ENCODE results near the gene SPHKAP. TPM values are rescaled to one million over a fixed set of nuclear protein-coding genes. Genes with fewer than 3 reads are reported as not detected.
"Not testable (repeated sequence)": the region's sequence is repeated elsewhere in the genome, so short reads cannot be mapped to it uniquely, and the experiment has no call there.

The SPHKAP gene
- not detected in 2 replicates for total RNA-seq

GRCh38 chr2:228181098-228182019 lies at the start of gene SPHKAP:
Gene SPHKAP, minus strand, starts transcription at chr2:228181687. Its CDS starts 89 bp downstream, at chr2:228181598.
- no peak for DNase-seq
- H3K4me1 Mint-ChIP-seq, result no peaks in the 10 kb centered on the region
- no peaks in the 10 kb centered on the region for H3K36me3 Mint-ChIP-seq (ENCODE audit: low read depth)
- H3K27me3 Mint-ChIP-seq, result peaks cover 6% of the 10 kb centered on the region
- intact Hi-C loops (cut with micrococcal nuclease), result no loop called here
- no peak within 1 kb of the TSS for H3K4me3 Mint-ChIP-seq
- H3K9me3 Mint-ChIP-seq, result peaks cover 5% of the 10 kb centered on the region
- no peak within 1 kb of the TSS for H3K27ac Mint-ChIP-seq

- Mint-ChIP-seq H3K36me3 (ENCODE audit: low read depth) (no peaks in the 10 kb centered on the region), H3K4me3 (no peak overlapping the region), H3K9me3 (no peaks in the 10 kb centered on the region), H3K4me1 (no peaks in the 10 kb centered on the region), H3K27me3 (no peaks in the 10 kb centered on the region), H3K27ac (no peak overlapping the region)
- DNase-seq, result no peak
- intact Hi-C loops (cut with micrococcal nuclease), result no loop called here
Observed at GRCh38 chr2:228227466-228227865, 46.0 kb upstream of the SPHKAP start.

GRCh38 chr2:228224410-228224809 lies 42.9 kb upstream of the SPHKAP start:
- H3K4me3 Mint-ChIP-seq, result no peak overlapping the region
- intact Hi-C loops (cut with micrococcal nuclease), result no loop called here
- no peaks in the 10 kb centered on the region for H3K36me3 Mint-ChIP-seq (ENCODE audit: low read depth)
- H3K9me3 Mint-ChIP-seq, result no peaks in the 10 kb centered on the region
- H3K27ac Mint-ChIP-seq, result no peak overlapping the region
- no peaks in the 10 kb centered on the region for H3K4me1 Mint-ChIP-seq
- no peaks in the 10 kb centered on the region for H3K27me3 Mint-ChIP-seq
- no peak for DNase-seq

- DNase-seq; H3K27ac Mint-ChIP-seq; H3K4me1 Mint-ChIP-seq; intact Hi-C loops (cut with micrococcal nuclease); H3K27me3 Mint-ChIP-seq; H3K9me3 Mint-ChIP-seq; H3K4me3 Mint-ChIP-seq; H3K36me3 Mint-ChIP-seq (ENCODE audit: low read depth): not testable (repeated sequence)
Observed at GRCh38 chr2:228218593-228218992, 37.1 kb upstream of the SPHKAP start.

GRCh38 chr2:228197504-228197903 lies 16.0 kb upstream of the SPHKAP start:
- no peaks in the 10 kb centered on the region for H3K27me3 Mint-ChIP-seq
- no peak overlapping the region for H3K4me3 Mint-ChIP-seq
- H3K36me3 Mint-ChIP-seq (ENCODE audit: low read depth), result no peaks in the 10 kb centered on the region
- H3K27ac Mint-ChIP-seq, result no peak overlapping the region
- peaks cover 4% of the 10 kb centered on the region for H3K9me3 Mint-ChIP-seq
- H3K4me1 Mint-ChIP-seq, result no peaks in the 10 kb centered on the region
- no peak for DNase-seq
- intact Hi-C loops (cut with micrococcal nuclease), result no loop called here

GRCh38 chr2:228180181-228181097 lies 1.0 kb downstream of the SPHKAP start:
- Mint-ChIP-seq H3K4me1 (no peaks in the 10 kb centered on the region), H3K36me3 (ENCODE audit: low read depth) (no peaks in the 10 kb centered on the region)
- intact Hi-C loops (cut with micrococcal nuclease), result no loop called here

GRCh38 chr2:228167290-228167689 lies 14.2 kb downstream of the SPHKAP start:
- Mint-ChIP-seq H3K27me3 (no peaks in the 10 kb centered on the region), H3K9me3 (peaks cover 3% of the 10 kb centered on the region), H3K27ac (no peak overlapping the region), H3K4me3 (no peak overlapping the region), H3K36me3 (ENCODE audit: low read depth) (no peaks in the 10 kb centered on the region), H3K4me1 (no peaks in the 10 kb centered on the region)
- intact Hi-C loops (cut with micrococcal nuclease), result no loop called here
- no peak for DNase-seq

More at GRCh38 chr2:228180181-228181097, 1.0 kb downstream of the SPHKAP start:
- H3K27me3 Mint-ChIP-seq, result peaks cover 6% of the 10 kb centered on the region
- H3K4me3 Mint-ChIP-seq, result no peak overlapping the region
- peaks cover 5% of the 10 kb centered on the region for H3K9me3 Mint-ChIP-seq
- H3K27ac Mint-ChIP-seq, result no peak overlapping the region
- no peak for DNase-seq

GRCh38 chr2:228164718-228165117 lies 16.8 kb downstream of the SPHKAP start:
- no peak for DNase-seq
- Mint-ChIP-seq H3K27me3 (no peaks in the 10 kb centered on the region), H3K4me3 (no peak overlapping the region), H3K4me1 (no peaks in the 10 kb centered on the region), H3K9me3 (peaks cover 3% of the 10 kb centered on the region), H3K27ac (no peak overlapping the region), H3K36me3 (ENCODE audit: low read depth) (no peaks in the 10 kb centered on the region)
- intact Hi-C loops (cut with micrococcal nuclease), result no loop called here

GRCh38 chr2:228157841-228158240 lies 23.6 kb downstream of the SPHKAP start:
- no peaks in the 10 kb centered on the region for H3K4me1 Mint-ChIP-seq

GRCh38 chr2:228144961-228145360 lies 36.5 kb downstream of the SPHKAP start:
- intact Hi-C loops (cut with micrococcal nuclease), result no loop called here
- Mint-ChIP-seq H3K9me3 (peaks cover 8% of the 10 kb centered on the region), H3K27me3 (no peaks in the 10 kb centered on the region), H3K4me3 (no peak overlapping the region), H3K36me3 (ENCODE audit: low read depth) (no peaks in the 10 kb centered on the region), H3K4me1 (peaks cover 7% of the 10 kb centered on the region), H3K27ac (no peak overlapping the region)
- DNase-seq, result no peak

More at GRCh38 chr2:228157841-228158240, 23.6 kb downstream of the SPHKAP start:
- Mint-ChIP-seq H3K4me3 (no peak overlapping the region), H3K27ac (no peak overlapping the region), H3K36me3 (ENCODE audit: low read depth) (no peaks in the 10 kb centered on the region), H3K27me3 (no peaks in the 10 kb centered on the region), H3K9me3 (peaks cover 3% of the 10 kb centered on the region)
- intact Hi-C loops (cut with micrococcal nuclease), result no loop called here
- DNase-seq, result no peak

GRCh38 chr2:228140934-228141528 lies 40.5 kb downstream of the SPHKAP start:
- Mint-ChIP-seq H3K27me3 (no peaks in the 10 kb centered on the region), H3K36me3 (ENCODE audit: low read depth) (no peaks in the 10 kb centered on the region), H3K4me3 (peak overlapping the region; percentile 14), H3K9me3 (peaks cover 13% of the 10 kb centered on the region), H3K4me1 (peaks cover 7% of the 10 kb centered on the region), H3K27ac (no peak overlapping the region)
- intact Hi-C loops (cut with micrococcal nuclease), result no loop called here
- no peak for DNase-seq

GRCh38 chr2:228136027-228136426 lies 45.5 kb downstream of the SPHKAP start:
- intact Hi-C loops (cut with micrococcal nuclease), result no loop called here
- H3K36me3 Mint-ChIP-seq (ENCODE audit: low read depth), result no peaks in the 10 kb centered on the region
- no peak overlapping the region for H3K4me3 Mint-ChIP-seq
- no peaks in the 10 kb centered on the region for H3K27me3 Mint-ChIP-seq
- no peak for DNase-seq
- no peak overlapping the region for H3K27ac Mint-ChIP-seq
- H3K4me1 Mint-ChIP-seq, result peaks cover 4% of the 10 kb centered on the region
- peaks cover 15% of the 10 kb centered on the region for H3K9me3 Mint-ChIP-seq

- no peaks in the 10 kb centered on the region for H3K4me1 Mint-ChIP-seq
- no peak overlapping the region for H3K27ac Mint-ChIP-seq
- H3K27me3 Mint-ChIP-seq, result no peaks in the 10 kb centered on the region
- H3K36me3 Mint-ChIP-seq (ENCODE audit: low read depth), result no peaks in the 10 kb centered on the region
- no peak overlapping the region for H3K4me3 Mint-ChIP-seq
- H3K9me3 Mint-ChIP-seq, result peaks cover 9% of the 10 kb centered on the region
- intact Hi-C loops (cut with micrococcal nuclease), result no loop called here
- DNase-seq, result no peak
Observed at GRCh38 chr2:228135300-228135699, 46.2 kb downstream of the SPHKAP start.

Measured in activated CD4-positive, alpha-beta T cell treated with anti-CD3 and anti-CD28 coated beads, Interleukin-2, amount 10 ng/mL, durations not matched to agents 24 days and 14 days (primary cell).